Left lobe of liver (tissue), 2 donors: Measurements from ENCODE around the gene YEATS4. TPM values are rescaled to one million over a fixed set of nuclear protein-coding genes. Genes with fewer than 3 reads are reported as not detected.
A peak's percentile ranks its signal among the peaks of the same experiment; 100 is the strongest.

Experiments used
- ATAC-seq: fragments of 200-7000 bp; cut with Tn5 transposase; one replicate; pipeline ENCODE4 v1.9.1; 2020; ENCODE audit warnings: mild to moderate bottlenecking, moderate library complexity
- DNase-seq: peaks from one replicate; pipeline ENCODE4 v3.0.0-alpha.2; 2020; ENCODE audit warnings: low spot score
- total RNA-seq: library from RNA; stranded (reverse); gene quantifications from one replicate; pipeline ENCODE4 v1.2.1, GENCODE V29; 2021
- donor health status: DM: no; HTN: no; CAD: no; lungs with moderate emphysema.
- donor health status: DM: no; HTN: yes; CAD: no.

YEATS4 gene
- total RNA-seq, 1 donor from 2014 or later, result 3.4 TPM

DNA sequence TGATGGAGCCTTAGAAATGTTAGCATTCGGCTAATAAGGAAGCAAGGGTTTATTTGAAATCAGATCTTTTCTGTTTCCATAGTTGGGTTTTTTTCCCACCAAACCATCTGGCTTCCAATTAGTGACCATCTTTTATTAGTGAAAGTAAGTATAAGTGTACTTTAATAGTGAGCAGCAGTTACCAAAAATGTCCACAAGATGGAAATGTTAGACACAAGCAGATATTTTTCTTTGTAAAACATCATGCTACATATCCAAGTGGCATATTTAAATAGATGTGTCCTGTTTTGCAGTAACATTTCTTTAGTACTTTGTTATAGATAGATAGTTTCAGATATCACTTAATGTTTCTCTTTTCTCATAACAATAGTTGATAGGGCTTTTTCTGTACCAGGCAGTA is 28.8 kb downstream of the YEATS4 start:
- DNase-seq, result no peak

DNA sequence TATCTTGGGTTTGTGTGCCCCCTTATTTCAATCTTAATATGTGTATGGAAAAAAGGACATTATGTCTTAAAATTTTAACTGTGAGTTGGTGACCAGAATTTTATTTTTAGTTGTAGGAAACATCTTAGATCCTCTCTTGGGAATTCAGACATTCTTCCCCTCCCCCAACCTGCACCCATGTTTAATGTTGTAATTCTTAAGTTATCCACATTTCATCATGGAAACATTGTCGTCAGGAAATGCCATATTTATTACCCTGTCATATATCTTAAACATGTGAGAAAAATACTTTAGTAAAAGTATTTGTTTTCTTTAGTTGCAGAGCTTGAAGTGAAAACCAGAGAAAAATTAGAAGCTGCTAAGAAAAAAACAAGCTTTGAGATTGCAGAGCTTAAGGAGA is 30.3 kb downstream of the YEATS4 start:
- DNase-seq (no peak), ATAC-seq (no peak)

More for the DNA sequence above, 28.8 kb downstream of the YEATS4 start:
- peak; percentile 83 for ATAC-seq

DNA sequence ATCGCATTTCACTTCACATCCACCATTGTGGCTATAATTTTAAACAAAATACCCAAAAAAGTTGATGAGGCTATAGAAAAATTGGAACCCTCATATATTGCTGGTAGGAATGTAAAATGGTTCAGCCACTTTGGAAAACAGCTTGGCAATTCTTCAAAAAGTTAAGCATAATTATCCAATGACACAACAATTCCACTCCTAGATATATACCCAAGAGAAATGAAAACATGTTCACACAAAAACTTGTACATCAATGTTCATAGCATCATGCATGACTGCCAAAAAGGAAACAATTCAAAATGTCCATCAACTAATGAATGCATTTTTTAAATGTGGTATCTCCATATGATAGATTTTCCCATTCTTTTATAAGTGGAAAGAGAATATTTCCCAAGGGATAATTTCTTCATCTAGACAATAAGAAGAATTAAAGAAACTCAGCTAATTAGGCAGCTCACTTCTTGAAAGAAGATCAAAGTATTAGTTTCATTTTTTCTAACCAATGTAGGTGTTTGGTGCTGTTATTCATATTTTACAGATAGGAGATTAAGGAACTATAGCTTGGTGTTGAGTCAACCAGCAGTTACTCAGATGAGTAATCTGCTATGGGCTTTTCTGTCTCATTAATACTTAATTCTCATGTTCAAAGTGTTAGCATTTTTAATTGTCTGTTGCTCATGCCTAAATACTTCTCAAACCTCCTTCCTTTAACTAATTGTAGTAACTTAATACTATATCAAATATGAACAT is 32.8 kb downstream of the YEATS4 start:
- DNase-seq (no peak), ATAC-seq (no peak)

DNA sequence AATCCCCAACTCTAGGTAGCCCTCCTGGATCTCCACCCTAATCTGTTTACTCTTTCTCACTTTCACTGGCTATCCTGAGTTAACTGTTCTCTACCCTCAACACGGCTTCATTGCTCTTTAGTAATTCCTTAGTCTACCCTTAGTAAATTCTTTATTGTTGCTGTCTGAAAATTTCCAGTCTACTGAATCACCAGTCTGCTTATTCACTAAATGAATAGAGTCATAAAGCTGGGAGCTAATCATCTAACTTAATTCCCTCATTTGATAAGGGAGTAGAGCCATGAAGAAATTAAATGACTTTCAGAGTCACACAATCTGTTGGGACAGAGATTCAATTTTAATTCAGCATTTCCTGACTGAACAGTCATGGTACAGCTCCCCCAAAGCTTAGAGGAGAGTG is 36.5 kb downstream of the YEATS4 start:
- no peak for DNase-seq
- no peak for ATAC-seq

DNA sequence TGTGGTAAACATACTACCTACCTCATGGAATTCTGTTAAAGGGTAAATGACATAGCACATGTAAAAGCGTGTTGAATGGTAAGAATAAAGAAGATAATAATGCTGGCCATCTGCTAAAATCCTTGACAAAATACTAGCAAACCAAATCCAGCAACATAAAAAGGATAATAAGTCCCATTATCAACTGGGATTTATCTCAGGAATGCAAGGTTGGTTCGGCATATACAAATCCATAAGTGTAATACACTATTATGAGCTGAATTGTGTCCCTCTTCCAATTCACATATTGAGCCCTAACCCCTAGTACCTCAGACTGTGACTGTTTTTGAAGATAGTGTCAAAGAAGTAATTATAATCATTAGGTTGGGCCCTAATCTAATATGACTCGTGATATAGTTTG is 37.4 kb downstream of the YEATS4 start:
- DNase-seq (no peak), ATAC-seq (no peak)

DNA sequence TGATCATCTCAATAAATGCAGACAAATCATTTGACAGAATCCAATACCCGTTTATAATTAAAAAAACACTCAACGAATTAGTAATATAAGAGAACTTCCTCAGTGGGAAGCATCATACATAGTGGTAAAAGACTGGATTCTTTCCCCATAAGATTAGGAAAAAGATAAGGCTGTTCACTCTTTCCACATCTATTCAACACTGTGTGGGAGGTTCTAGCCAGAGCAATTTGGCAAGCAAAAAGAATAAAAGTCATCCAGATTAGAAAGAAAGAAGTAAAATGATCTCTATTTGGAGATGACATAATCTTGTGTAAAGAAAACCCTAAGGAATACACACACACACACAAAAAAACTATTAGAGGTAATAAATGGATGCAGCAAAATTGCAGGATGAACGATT is 38.4 kb downstream of the YEATS4 start:
- ATAC-seq, result no peak
- no peak for DNase-seq

DNA sequence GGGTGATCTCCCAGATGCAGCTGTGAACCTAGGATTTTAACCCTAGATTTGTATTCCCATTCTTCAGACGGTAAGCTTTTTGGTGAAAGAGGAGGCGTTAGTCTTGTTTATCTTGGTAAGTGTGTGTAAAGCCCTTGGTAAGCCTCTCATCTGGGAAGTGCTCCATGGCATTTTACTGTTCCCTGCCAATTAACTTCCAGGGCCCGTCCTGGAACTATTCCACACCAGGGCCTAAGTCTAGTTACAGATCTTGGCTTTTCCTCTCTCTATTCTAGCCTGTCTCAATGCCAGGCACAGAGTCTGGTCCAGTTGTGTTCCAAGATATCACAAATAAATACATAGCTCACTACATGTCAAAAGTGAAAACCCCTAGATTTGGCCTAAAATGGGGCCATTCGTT is 42.4 kb downstream of the YEATS4 start:
- ATAC-seq (peak; percentile 94), DNase-seq (peak; percentile 59)

DNA sequence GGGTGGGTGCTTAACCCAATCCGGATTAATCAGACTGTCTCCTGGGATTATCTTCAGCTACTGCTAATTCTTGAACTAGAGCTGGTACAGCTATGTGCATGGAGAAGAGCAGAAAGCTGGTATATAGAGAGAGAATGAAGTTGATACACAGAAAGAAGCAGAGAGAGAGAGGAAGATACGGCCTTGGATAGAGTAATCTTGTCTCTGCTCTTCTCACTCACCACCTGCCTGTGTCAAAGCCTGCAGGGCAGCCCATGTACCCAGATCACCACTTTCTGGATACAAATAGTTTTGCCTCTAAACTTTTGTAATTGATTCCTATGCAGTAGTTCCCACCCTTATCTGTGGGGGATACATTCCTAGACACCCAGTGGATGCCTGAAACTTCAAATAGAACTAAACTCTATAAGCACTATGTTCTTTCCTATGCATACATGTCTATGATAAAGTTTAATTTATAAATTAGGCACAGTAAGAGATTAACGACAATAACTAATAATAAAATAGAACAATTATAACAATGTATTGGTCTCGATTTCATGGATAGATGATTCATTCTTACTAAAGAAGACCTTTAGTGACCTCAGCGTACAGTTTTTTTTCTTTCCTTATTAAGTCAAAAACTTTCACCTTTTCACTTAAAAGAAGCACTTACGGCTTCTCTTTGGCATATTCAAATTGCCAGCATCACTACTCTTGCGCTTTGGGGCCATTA is 45.5 kb downstream of the YEATS4 start:
- ATAC-seq (no peak), DNase-seq (no peak)

DNA sequence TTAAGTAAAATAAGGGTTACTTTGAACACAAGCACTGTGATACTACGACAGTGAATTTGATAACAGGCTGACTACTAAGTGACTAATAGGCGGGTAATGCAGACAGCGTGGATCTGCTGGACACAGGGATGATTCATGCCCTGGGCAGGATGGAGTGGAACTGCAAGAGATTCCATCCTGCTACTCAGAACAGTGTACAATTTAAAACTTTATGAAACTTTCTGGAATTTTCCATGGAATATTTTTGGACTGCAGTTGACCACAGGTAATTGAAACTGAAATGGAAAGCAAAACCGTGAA is 46.0 kb downstream of the YEATS4 start:
- no peak for ATAC-seq
- no peak for DNase-seq

DNA sequence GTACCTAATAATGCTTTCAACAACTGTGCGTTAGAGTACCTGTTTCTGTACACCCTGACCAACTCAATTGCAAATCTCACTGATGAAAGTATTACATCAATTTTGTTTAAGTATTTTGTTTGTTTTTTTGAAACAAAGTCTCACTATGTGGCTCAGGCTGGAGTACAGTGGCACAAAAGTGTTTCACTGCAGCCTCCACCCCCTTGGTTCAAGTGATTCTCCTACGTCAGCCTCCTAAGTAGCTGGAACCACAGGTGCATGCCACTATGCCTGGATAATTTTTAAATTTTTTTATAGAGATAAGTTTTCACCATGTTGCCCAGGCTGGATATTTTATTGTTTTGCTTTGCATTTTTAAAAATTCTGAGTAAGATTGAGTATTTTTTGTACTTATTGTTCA is 46.7 kb downstream of the YEATS4 start:
- DNase-seq, result no peak
- ATAC-seq, result no peak

DNA sequence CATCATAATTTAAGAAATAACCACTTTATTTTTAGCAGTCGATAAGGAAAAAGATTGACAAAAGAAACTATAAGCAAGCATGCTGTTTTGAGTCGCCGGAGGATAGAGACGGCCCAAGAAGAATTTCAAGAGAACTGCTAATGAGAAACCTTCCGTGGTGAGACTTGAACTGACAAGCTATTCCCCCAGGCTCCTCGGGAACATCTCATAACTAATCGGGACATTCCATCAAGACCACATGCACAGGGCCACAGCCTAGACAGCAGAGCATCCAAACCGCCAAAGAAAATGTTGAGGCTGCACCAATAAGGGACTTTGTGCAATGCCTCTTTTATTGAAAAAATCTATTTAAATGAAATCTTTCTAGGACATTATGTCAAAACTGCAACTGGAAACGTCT is 51.0 kb downstream of the YEATS4 start:
- ATAC-seq, result no peak
- DNase-seq, result no peak

DNA sequence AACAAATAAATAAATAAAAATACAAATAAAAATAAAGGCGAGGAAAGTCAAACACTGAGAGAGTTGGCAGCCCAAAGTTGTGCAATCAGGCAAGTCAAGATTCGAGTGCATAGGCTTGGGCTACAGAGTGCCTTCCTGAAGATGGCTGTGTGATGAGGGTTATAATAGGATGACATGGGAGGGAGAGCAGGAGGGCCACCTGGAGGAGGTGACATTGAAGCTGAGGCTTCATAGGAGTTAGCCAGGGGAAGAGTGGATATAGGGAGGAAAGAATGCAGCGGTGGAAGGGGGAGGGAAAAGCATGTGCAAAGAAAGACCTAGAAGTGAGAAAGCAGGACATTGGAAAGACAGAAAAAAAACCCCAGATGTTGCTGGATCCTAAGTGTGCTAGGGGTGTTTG is 53.1 kb downstream of the YEATS4 start:
- ATAC-seq (no peak), DNase-seq (no peak)

DNA sequence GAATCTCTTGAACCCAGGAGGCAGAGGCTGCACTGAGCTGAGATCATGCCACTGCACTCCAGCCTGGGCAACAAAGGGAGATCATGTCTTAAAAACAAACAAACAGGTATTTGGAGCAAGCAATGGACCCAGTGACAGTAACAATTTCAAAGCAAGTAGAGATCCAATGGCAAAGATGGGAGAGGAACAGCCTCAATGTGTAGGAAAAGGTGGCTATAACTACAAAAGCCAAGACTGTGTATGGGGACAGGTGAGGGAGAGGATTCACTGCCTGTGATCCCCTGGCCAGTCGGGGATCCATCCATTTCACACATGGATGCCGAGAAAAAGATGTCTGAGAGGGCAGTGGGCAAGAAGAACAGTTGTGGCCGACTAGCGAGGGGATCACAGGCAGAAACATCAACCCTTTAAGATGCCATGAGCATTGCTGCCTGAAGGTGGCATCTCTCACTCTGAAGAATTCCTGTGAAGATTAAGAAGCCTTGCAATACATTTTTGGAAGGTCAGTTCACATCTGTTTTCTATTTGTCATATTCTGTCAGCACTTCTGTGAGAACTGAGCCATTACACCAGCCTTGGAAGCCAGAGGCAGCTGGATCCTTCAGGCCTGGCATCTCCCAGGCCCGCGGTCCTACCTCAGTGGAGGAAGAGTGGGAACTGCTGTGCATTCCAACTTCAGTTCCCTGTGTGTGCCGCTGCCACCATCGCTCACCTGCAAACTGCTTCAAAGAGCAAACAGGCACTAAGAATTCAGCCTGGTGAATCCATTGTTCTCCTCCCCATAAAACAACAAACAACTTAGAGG is 56.1 kb downstream of the YEATS4 start:
- DNase-seq, result peak; percentile 46
- peak; percentile 75 for ATAC-seq

DNA sequence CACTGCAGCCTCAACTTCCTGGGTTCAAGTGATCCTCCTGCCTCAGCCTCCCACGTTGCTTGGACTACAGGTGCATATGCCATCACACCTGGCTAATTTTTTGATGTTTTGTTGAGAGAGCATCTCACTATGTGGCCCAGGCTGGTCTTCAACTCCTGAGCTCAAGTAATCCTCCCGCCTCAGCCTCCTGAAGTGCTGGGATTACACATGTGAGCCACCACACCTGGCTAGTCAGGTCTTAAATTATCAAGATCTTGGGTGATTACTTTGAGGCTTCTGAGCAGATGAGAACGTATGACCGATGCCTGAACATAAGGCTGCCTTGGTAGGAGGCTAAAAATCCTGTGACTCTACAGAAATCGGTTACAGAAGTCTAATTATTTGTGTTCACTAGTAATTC is 57.7 kb downstream of the YEATS4 start:
- DNase-seq (no peak), ATAC-seq (no peak)

DNA sequence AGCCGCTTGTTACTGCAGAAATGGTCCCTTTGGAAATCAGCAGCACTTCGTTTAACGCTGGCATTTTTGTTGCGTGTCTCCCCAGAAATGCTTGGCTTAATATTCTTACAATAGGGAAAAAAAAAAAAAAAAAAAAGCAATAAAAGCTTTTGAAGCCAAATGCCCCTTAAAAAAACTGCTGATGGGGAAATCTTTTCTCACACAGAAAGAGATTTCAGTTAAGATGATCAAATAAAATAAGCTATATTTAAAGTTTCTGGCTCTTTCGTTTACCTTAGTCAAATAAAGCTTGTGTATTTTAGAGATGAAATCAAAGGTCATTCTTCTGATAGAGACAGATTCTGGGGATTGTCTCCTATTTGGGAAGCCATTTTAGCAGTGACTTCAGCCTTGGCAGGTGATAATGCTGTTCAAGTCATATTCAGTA is 58.2 kb downstream of the YEATS4 start:
- ATAC-seq, result peak; percentile 69
- DNase-seq, result no peak

DNA sequence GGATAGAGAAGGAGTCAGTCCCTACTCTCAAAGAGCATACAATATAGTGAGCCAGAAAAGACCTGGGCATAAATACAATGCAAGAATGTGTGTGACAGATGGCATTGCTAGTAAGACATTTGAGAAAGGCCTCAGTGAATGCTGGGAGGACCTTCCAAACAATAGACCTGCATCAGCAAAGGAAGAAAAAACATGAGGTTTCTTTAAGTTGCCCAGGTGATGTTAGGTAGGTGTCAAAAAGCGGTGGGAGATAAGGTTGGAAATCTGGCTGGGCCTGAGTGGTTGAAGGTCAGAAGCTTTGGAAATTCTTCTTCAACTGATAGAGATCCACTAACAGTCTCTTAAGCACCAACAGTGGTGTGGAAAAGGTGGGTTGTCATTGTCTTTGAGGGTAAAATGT is 60.2 kb downstream of the YEATS4 start:
- no peak for DNase-seq
- no peak for ATAC-seq

DNA sequence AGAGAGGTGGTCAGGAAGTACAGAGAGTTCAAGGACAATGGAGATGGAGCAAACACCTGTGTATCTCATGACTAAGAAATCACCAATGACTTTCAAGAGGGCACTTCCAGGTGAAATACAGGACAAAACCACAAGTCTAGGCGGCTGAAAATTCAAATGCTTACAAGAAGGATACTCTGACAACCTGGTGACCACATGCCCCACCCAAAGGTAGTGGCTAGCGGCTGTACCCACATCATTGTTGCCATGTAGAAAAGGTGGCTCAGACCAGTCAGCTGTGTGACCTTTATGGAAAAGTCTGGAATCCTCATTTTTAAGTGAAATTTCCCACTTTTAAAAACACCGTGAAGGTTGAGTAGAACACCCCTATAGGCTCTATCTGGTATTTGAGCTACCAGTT is 62.0 kb downstream of the YEATS4 start:
- ATAC-seq (no peak), DNase-seq (no peak)

DNA sequence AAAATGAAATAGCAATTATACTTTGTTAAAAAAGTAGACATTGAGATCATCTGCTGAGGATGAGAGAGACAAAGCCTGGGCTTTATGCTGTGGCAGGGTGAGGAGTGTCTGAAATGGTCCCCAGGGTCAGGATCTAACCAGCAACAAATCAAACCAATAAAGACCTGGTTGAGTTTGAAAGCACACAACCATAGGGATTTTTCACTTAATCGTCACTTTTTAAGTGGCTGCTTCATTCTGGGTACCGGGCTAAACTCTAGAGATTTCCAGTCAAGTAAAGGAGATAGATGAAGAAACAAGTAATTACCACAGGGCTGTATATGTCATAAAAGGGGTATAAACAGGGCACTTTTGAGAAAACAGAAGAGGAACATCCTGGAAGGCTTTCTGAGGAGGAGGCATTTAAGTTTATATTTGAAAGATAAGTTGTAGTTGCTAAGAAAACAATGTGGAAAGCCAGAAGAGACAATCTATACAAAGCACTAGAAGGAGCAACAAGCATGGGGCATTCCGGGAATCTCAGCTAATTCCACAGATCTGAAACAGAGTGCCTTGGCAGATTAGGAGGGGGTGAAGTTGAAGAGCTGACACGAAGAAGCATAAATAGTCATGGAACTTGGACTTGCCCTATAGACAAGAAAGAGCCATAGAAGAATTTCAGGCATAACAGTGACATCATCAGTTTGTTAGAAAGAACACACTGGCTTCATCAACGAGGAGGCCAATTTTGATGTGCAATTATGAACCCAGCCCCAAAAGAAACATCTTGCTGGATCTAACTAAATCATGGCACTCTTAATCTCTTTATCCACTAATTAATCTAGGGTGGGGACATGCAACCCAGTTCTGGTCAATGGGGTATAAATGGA is 63.7 kb downstream of the YEATS4 start:
- no peak for DNase-seq
- no peak for ATAC-seq

DNA sequence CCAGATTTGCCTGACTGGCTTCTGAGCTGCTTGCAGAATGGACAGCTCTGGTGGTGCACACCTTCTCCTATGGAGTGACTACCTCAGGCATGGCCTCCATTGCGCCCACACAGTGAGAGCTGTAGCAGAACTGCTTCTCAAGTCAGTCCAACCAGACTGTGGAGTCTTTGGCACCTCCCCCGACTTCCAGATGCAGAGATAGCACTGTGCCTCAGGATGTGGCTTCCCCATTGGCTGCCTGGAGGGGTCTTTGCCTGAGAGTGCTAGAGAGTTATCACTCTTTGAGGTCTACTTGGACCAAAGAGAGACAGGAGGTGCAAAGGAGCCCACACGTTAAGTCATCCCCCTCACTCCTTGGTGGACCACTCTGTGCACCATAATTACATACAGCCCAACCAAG is 65.9 kb downstream of the YEATS4 start:
- no peak for ATAC-seq
- DNase-seq, result no peak

DNA sequence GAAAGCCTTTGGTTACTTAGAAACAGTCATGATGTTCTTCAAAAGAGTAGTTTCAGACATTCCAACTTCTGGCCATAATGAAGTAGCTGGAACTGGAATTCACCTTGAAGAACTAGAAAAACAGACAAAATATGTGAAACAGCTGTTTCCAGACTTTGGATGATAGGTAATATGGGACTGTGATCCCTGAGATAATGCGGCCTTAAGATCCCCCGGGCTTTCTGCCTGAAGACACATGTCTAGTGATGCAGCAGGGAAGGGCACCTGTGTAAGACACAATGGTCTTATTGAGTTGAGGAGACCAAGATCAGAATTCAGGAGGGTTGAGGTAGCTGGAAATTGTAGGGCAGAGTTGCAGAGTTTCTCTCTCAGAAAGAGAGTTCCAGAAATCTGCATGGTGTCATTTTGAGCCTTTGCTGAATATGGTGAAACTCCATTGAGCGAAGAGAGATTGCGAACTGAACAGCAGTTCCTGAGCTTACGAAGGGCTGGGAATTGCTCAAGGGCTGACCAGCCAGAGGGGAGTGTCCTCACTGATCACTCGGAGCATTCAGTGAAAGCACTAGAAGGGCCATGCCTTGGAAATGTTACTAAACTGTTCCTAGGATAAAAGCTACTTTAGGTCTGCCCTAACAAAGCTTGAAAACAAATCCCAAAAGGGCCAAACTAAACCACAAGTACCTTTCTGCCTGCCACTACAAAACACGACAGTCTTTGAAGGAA is 69.0 kb downstream of the YEATS4 start:
- DNase-seq (no peak), ATAC-seq (no peak)
